ENCODE results near the gene KCNE1.
"Not testable (repeated sequence)": the region's sequence is repeated elsewhere in the genome, so short reads cannot be mapped to it uniquely, and the experiment has no call there.

Gene KCNE1

GRCh38 chr21:34423805-34424204, 88.2 kb downstream of the KCNE1 start, which contains the start of gene SMIM34:
Gene SMIM34 (minus strand): TSS chr21:34423951. CDS start chr21:34423839, 112 bp downstream.
- DNase-seq (ENCODE audit: low read depth); H3K4me3 ChIP-seq (ENCODE audit: low read length): not testable (repeated sequence)

GRCh38 chr21:34417448-34418077, 94.4 kb downstream of the KCNE1 start:
- not testable (repeated sequence) for DNase-seq (ENCODE audit: low read depth)

GRCh38 chr21:34407294-34407693, 104.7 kb downstream of the KCNE1 start:
- not testable (repeated sequence) for H3K4me3 ChIP-seq (ENCODE audit: low read length); DNase-seq (ENCODE audit: low read depth)

More at GRCh38 chr21:34417448-34418077, 94.4 kb downstream of the KCNE1 start:
- H3K4me3 ChIP-seq (ENCODE audit: low read length), result not testable (repeated sequence)

- not testable (repeated sequence) for H3K4me3 ChIP-seq (ENCODE audit: low read length); DNase-seq (ENCODE audit: low read depth)
Observed at GRCh38 chr21:34406676-34407075, 105.3 kb downstream of the KCNE1 start.

- not testable (repeated sequence) for DNase-seq (ENCODE audit: low read depth); H3K4me3 ChIP-seq (ENCODE audit: low read length)
Observed at GRCh38 chr21:34406102-34406501, 105.9 kb downstream of the KCNE1 start.

GRCh38 chr21:34405686-34406085, 106.3 kb downstream of the KCNE1 start:
- not testable (repeated sequence) for H3K4me3 ChIP-seq (ENCODE audit: low read length); DNase-seq (ENCODE audit: low read depth)

- DNase-seq (ENCODE audit: low read depth); H3K4me3 ChIP-seq (ENCODE audit: low read length): not testable (repeated sequence)
Observed at GRCh38 chr21:34404742-34405141, 107.3 kb downstream of the KCNE1 start.

GRCh38 chr21:34400522-34400921, 111.5 kb downstream of the KCNE1 start:
- DNase-seq (ENCODE audit: low read depth); H3K4me3 ChIP-seq (ENCODE audit: low read length): not testable (repeated sequence)

Measured in AG10803 (cell line).